Left kidney (tissue), 2 donors: ENCODE results near the gene UBLCP1. TPM values are rescaled to one million over a fixed set of nuclear protein-coding genes. Genes with fewer than 3 reads are reported as not detected.
"Not testable (repeated sequence)": the region's sequence is repeated elsewhere in the genome, so short reads cannot be mapped to it uniquely, and the experiment has no call there.

Source experiments
- DNase-seq: peaks from one replicate; pipeline ENCODE4 v3.0.0-alpha.2; 2013
- polyA plus RNA-seq: library from polyadenylated mRNA; unstranded; fragments of 120-200 nt; gene quantifications from one replicate; pipeline ENCODE4 v1.2.1, GENCODE V29; 2013; ENCODE audit not compliant: insufficient read length

UBLCP1 gene
- polyA plus RNA-seq, 1 donor: 53.3 TPM

GRCh38 chr5:159244890-159245289, 18.2 kb upstream of the UBLCP1 start:
- no peak for DNase-seq

- DNase-seq: no peak
Observed at GRCh38 chr5:159249158-159249557, 13.9 kb upstream of the UBLCP1 start.

- DNase-seq: no peak
Observed at GRCh38 chr5:159252195-159252594, 10.9 kb upstream of the UBLCP1 start.

GRCh38 chr5:159257007-159257406, 6.1 kb upstream of the UBLCP1 start:
- no peak for DNase-seq

GRCh38 chr5:159257629-159258283, 5.3 kb upstream of the UBLCP1 start:
- no peak for DNase-seq

GRCh38 chr5:159258361-159258760, 4.7 kb upstream of the UBLCP1 start:
- no peak for DNase-seq

GRCh38 chr5:159260212-159260611, 2.9 kb upstream of the UBLCP1 start:
- DNase-seq: not testable (repeated sequence)

GRCh38 chr5:159262472-159262858, 625 bp upstream of the UBLCP1 start:
- no peak for DNase-seq

GRCh38 chr5:159263569-159263905, 447 bp downstream of the UBLCP1 start:
- no peak for DNase-seq

- DNase-seq: not testable (repeated sequence)
Observed at GRCh38 chr5:159266764-159267163, 3.7 kb downstream of the UBLCP1 start.

GRCh38 chr5:159269723-159270122, 6.6 kb downstream of the UBLCP1 start:
- DNase-seq: no peak

- DNase-seq: no peak
Observed at GRCh38 chr5:159273923-159274322, 10.8 kb downstream of the UBLCP1 start.

GRCh38 chr5:159274676-159275075, 11.6 kb downstream of the UBLCP1 start:
- no peak for DNase-seq

- DNase-seq: peak; percentile 37
Observed at GRCh38 chr5:159286420-159287035, 23.4 kb downstream of the UBLCP1 start.

GRCh38 chr5:159290741-159291140, 27.7 kb downstream of the UBLCP1 start:
- no peak for DNase-seq

GRCh38 chr5:159294921-159295320, 31.8 kb downstream of the UBLCP1 start:
- no peak for DNase-seq

- DNase-seq: not testable (repeated sequence)
Observed at GRCh38 chr5:159297300-159297699, 34.2 kb downstream of the UBLCP1 start.

- no peak for DNase-seq
Observed at GRCh38 chr5:159301466-159301865, 38.4 kb downstream of the UBLCP1 start.

GRCh38 chr5:159301929-159302860, 39.1 kb downstream of the UBLCP1 start:
- DNase-seq: not testable (repeated sequence)

GRCh38 chr5:159303286-159303685, 40.2 kb downstream of the UBLCP1 start:
- DNase-seq: no peak

GRCh38 chr5:159304961-159305595, 42.0 kb downstream of the UBLCP1 start:
- DNase-seq: no peak

GRCh38 chr5:159309689-159310433, 46.8 kb downstream of the UBLCP1 start:
- no peak for DNase-seq
